Fibroblast of lung (primary cell): ENCODE measurements around the gene SLC44A4.
"Not testable (repeated sequence)": the region's sequence is repeated elsewhere in the genome, so short reads cannot be mapped to it uniquely, and the experiment has no call there.

Experiments used
- CTCF ChIP-seq, 2 donors: IDR thresholded peaks in 1 of 2; conservative IDR thresholded peaks in 1 of 2; 1 replicate in 1 of 2; 2 replicates in 1 of 2; pipeline ENCODE4 v1.5.1; 2011 to 2012; ENCODE audit warnings: low read length in 2 of 2, control low read depth in 1 of 2, inconsistent platforms in 1 of 2, low read depth in 1 of 2, mild to moderate bottlenecking in 1 of 2
- EZH2 ChIP-seq: IDR thresholded peaks from 2 replicates; pipeline ENCODE4 v1.5.1; 2012; ENCODE audit warnings: low read length, control low read depth, mild to moderate bottlenecking; ENCODE audit errors: missing control alignments

GRCh38 chr6:31823592-31824196 is 55.1 kb downstream of the SLC44A4 start:
- not testable (repeated sequence) for TF ChIP-seq CTCF (conservative IDR thresholded peaks at IDR 0.05 in 1 of 2, IDR thresholded peaks at IDR 0.05 in 1 of 2; ENCODE audit: low read depth in 1 of 2, low read length in 2 of 2); EZH2
